SK-MEL-5 (cell line): ENCODE results near the gene SRGAP2B. TPM values are rescaled to one million over a fixed set of nuclear protein-coding genes. Genes with fewer than 3 reads are reported as not detected.
"Not testable (repeated sequence)": the region's sequence is repeated elsewhere in the genome, so short reads cannot be mapped to it uniquely, and the experiment has no call there.

Source experiments
- DNase-seq: peaks from one replicate; pipeline ENCODE4 v3.0.0-alpha.2; 2016; ENCODE audit warnings: low read depth, low spot score
- in situ Hi-C: cut with HindIII; loops from 2 replicates; pipeline ENCODE4 v1.10.0; 2016; ENCODE audit warnings: low sequenced_read_pairs, high pct_unique_total_duplicates, low pct_unique_long_range_greater_than_20kb
- total RNA-seq: library from RNA; depleted of rRNA; stranded (reverse); fragments of >200 nt; shearing (Covaris generic); gene quantifications from 2 replicates; pipeline ENCODE4 v1.2.3, GENCODE V29; 2014

SRGAP2B gene
- total RNA-seq, 1 experiment from 2014 or later, result 41.4 TPM

DNA sequence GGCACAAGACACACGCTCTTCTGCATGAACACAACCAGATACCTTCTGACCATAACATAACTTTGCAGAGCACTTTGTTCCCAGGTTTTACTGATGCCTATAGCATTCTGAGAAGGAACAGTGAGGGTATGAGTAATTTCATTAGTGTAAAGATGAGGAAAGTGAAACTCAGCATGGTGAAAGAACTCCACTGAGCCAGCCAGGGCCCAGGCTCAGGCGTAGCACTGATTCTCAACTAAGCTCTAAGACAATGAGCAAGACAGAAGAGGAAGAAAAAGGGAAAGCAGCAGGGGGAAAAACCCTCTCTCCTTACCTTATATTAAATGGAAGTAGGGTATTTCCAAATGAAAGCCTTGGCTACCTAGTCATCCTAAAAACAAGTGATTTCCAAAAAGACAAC lies 155.1 kb downstream of the SRGAP2B start:
- in situ Hi-C loops, DNase-seq: not testable (repeated sequence)

DNA sequence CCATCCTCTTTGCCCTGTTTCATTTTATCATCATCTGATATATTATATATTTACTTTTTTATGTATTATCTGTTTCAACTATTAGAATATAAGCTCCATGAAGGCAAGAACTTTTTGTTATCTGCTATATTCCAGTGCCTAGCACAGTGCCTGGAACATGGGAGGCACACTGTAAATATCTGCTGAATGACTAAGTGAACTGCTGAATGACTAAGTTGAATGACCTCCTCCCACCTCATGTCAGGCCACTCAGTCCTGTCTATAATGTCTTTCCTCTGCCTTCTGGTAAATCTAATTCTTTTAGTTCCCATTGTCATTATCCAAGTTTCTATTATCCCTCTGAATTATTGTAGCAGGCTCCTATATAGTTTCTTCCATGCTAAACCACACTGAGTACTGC lies 156.5 kb downstream of the SRGAP2B start:
- DNase-seq, in situ Hi-C loops: not testable (repeated sequence)

DNA sequence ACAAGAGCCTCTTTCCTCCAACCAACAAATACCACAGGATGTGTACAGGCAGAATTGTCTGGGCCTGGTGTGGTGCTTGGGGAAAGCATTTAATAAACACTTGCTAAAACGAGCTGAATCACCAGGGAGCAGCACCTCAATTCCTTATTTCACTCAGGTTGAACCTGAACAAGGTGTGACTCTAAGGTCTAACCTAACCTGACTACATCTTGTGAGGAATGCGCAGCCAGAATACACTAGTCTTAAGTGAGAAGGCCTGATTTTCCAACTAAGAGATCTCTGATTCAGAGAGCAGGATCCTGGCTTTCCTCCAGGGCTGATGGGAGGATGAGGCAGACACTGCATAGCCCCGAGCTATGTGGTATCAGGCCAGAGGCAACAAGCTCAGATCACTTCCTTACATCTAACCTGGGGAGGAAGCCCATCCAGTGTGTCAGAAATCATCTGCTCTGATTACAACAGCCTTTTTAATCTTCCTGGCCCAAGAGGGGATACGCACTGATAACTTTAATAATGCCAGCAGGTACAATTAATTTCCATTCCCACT lies 158.9 kb downstream of the SRGAP2B start:
- in situ Hi-C loops, DNase-seq: not testable (repeated sequence)

DNA sequence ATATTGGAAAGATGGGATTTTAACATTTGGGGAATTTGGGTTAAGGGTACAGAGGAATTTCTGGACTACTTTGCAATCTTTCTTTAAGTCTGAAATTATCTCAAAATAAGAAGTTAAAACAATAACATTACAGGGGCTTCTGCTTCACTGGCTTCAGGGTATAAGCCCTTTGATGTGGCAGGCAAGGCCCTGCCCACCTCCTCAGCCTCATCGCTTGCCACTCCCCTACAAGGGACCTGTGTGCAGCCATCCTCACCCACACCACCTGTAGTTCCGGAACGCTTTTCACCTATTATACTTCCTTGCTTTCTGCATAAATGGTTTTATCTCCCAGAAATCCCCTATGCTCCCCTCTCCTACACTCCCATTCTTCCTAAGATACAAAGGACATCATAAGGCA lies 159.8 kb downstream of the SRGAP2B start:
- in situ Hi-C loops, DNase-seq: not testable (repeated sequence)

DNA sequence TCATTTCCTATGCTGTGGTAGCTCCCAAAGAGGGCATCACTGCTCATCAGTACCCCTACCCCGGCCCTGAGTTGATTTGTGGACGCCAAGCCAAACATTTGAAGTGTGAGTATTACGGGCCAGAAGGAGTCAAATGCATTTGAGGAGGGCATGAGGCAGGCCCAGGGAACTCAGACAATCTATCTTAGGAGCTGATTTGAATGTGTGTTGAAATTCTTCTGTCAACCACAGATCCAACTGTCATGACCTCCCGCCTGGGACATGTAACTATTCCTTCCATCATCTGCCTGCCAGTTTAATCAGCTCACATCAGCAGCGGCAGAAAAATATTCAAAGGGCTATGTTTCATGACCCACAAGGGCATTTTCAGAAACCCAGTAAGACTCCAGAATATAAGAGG lies 162.1 kb downstream of the SRGAP2B start:
- in situ Hi-C loops, DNase-seq: not testable (repeated sequence)

DNA sequence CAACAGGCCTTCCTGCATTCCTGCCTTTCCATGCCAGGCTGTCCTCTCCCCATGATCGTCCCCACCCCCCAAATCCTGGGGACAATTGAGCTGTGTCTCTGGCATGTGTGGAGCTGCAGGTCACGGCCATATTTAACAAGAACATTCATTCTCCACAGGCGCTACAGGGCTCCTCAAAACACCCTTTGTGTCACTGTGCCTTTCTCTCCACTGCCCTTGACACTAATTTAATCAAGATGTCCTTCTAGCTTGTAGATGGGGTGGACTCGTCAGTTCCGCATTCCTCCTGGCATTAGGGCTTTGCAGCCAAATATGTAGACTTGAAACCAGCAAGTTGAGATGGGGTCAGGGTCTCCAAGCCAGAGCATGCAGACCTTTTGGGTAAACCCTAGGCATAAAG lies 163.0 kb downstream of the SRGAP2B start:
- in situ Hi-C loops, DNase-seq: not testable (repeated sequence)

DNA sequence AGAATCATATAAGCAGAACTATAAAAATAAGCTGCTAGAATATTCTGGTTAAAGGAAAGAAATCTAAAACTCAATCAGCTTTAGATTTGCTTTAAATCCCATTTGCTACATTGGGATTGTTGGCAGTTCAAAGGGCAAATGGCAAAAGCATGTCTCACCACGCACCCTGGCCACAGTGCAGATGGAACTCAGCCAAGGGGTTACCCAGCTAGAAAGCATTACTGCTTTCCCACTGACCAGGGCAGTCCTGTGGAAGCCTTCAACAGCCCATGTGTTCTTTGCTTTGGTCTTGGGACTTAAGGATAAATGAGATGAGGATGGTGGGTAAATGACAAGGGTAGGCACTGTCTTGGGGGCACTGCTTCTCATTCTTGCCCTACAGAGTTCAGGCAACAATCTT lies 163.6 kb downstream of the SRGAP2B start:
- DNase-seq, in situ Hi-C loops: not testable (repeated sequence)

DNA sequence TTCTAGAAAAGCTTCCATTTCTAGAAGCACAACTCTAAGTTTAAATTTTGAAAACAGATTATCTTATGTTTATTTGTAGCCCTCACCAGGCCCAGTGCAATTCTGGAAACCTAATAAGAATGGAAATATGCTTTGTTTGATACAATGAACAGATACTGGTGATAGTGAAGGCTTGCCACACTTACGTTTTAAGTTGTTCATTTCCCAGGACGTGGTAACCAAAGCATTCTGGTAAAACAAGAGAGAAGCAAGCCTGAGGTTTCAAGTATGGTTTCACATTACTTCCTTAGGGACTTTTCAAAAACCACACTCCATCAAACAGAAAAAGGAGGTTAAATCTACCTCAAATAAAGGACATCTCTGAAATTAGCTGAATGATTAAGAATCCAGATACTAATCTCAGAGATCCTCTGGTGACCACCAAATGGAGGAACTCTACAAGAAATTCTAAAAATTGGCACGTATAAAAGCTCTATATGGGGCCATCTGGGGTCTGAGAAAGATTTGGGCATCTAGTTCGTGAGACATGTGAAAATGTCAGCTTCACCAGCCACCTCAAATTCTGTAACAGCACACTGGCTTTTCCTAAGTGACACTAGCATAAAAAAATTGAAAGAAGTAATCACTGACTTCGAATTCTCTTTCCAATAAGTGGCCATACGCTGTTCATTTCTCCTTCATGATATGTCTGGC lies 164.9 kb downstream of the SRGAP2B start:
- DNase-seq, in situ Hi-C loops: not testable (repeated sequence)

DNA sequence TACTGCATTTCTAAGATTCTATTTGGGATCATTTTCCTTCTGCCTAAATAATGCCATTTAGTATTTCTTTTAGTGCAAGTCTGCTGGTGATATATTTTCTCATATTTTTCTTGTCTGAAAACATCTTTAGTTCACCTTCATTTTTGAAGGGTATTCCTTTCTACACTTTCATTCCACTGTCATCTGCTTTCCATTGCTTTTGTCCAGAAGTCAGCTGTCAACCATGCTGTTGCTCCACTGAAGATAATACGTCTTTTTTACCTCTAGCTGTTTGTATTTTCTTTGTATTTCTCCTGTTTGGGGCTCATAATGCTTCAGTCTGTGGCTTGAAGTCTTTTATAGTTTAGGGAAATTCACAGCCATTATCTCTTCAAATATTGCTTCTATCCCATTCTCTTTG lies 167.8 kb downstream of the SRGAP2B start:
- in situ Hi-C loops, result not testable (repeated sequence)
- DNase-seq, result peak; percentile 9

DNA sequence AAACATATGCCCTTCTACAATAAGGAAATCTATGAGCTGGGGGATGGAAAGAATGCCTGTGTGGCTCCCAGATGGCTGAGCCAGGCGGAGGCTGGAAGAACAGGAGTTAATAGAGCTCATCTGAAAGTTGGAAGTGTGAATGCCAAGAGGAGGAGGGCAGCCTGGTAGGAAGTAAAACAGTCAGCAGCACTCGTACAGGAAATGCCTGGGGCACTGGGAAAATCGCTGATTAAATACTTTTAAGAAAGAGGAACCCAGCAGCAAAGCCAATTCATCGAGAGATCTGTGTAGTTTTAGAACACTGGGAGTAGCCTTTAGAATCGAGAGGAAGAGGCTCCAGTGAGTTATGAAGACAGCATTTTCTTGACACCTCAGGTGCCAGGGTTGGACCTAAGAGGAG lies 171.5 kb downstream of the SRGAP2B start:
- DNase-seq, in situ Hi-C loops: not testable (repeated sequence)

DNA sequence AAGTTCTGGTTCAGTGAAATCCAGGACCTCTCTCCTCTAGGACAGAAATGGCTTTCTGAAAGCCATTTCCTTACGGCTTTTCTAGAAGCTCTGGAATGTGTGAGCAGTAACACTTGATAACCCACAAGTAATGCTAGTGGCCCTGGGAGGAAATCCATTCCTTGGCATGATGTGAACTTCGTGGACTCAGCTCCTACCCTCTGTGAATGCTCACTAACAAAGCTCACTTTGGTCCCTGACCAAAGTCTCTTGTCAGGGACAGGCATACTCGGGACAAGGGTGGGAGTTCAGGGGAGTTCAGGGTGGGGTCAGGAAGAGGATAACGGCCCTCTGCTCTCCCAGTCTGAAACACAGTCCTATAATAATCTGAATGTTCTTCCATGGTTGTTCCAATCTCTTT lies 172.3 kb downstream of the SRGAP2B start:
- peak; percentile 0 for DNase-seq
- in situ Hi-C loops, result not testable (repeated sequence)

DNA sequence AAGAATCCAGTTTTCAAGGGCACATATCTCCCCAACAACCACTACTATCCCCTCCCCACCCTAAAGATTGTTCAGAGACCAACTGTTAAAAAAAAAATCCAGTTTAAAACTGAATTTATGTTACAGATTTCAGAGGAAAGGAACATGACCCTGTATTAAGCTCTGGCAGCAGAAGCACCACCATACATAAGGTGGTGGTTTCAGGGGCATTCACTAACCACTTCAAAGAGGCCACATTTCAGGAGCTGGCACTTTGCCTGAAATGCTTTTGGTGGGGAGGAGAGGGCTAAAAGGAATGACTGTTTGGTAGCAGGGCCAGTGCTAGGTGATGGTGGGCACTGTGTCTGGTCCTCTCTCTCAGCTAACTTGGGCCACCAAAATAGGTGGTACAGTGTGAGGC lies 176.0 kb downstream of the SRGAP2B start:
- in situ Hi-C loops, DNase-seq: not testable (repeated sequence)

DNA sequence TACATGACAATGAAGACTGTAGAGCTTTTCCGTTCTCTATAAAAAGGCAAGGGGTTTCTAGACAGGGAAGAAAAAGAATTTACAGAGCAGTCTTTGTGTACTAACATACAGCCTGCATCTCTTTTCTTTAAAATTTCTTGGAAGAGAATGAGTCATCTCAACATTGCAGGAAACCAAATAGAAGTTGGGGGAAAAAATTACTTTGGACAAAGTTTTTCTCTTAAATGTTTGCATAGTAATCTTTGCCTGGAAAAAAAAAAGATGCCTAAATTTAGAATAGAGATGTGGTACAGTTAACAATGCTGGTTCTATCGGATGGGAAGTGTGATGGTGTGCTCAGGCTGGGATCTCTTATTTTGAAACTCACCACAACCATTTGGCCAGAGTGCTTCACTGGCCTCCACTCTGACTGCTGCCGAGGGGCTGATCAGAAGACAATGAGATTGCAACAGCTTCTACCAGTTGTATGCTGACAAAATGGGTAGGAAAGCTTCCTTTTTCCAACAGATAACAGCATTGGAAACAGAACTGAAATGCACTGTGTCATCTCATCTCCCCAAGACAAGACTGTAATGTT lies 177.0 kb downstream of the SRGAP2B start:
- DNase-seq, in situ Hi-C loops: not testable (repeated sequence)

DNA sequence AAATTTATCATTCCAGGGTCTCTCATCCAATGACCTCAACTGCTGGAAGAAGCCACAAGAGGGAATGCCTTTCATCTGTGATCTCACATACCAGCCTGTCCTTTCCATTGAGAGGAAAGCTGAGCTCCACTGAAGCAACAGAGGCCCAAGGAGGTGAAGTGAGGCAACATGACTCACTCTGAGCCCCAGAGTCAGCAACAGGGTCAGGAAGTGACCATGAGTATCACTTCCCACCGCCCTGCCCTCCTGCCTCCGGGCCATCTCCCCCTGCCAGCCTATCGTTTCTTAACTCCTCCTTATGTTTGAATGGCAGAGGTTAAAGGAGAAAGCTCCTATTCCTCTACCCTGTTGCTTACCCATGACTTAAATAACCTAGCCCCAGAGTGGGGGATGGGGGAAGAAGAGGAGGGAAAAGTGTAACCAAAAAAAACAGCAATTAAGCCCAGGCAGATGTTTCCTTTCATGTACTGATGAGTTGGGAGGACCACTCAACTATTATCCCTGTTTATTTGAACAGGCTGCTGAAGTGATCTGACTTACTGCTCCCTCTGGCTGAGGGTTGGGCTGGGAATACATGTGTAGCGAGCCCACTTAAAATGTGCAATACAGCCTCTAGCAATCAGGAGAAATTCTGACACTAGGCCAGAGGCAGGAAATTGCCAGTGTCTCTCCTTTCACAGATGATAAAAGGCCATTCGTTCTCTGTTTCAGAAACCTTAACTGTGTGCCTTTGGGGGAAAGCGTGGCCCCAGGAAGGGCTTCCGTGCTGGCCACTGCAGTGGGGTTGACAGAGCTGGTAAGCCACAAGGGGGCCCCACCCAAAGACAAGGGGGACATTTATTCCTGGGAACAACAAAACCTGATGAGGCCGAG lies 177.7 kb downstream of the SRGAP2B start:
- DNase-seq, in situ Hi-C loops: not testable (repeated sequence)

DNA sequence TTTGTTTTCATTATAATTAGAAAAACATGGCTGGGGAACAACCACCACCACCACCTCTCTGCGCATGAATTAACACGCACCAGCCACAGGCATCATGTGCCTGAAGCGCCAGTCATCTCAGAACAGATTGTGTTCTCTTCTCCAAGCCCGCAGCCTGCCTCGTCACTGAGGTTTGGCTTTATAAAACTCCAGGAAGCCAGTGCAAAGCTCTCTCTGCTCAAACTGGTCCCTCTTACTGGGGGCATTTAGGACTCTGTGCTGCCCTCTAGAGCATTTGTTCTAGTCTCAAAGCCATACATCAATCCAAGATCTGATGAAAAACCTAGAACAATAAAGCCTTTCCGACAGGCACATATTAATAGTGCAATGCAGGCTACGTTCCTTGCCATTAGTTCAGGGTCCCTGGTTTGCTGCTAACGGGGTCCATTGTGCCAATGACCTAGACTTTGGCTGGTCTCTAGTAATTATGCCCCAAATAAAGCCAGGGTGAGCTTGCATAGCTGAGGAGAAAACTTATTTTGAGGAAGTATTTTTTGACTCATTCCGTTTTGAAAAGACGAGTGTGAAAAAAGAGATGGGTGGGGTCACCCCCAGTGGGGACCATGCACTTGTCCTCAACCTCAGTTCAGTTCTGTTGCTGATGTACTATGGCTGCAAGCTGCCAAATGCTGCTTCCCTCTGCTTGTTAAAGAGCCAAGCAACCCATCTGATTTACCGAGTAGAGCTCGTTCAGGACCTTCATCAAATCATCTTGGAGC lies 181.0 kb downstream of the SRGAP2B start:
- in situ Hi-C loops, DNase-seq: not testable (repeated sequence)

DNA sequence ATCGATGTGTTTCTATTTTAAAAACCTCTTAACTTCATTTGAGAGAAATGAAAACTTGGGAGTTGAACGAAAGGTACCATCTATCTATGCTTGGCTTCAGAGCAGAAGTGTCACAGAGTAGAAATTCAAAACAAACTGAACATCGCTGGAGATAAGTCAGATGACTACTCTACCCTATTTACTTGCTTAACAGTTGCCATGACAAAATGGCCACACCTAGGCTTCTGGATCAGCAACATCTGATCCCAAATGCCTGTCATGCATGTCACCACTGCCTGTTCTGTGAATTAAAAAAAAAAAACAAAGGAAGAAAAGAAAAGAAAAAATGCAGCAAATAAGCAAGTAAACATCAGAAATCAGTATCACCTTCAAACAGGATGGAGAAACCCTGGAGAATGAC lies 181.7 kb downstream of the SRGAP2B start:
- in situ Hi-C loops, DNase-seq: not testable (repeated sequence)

DNA sequence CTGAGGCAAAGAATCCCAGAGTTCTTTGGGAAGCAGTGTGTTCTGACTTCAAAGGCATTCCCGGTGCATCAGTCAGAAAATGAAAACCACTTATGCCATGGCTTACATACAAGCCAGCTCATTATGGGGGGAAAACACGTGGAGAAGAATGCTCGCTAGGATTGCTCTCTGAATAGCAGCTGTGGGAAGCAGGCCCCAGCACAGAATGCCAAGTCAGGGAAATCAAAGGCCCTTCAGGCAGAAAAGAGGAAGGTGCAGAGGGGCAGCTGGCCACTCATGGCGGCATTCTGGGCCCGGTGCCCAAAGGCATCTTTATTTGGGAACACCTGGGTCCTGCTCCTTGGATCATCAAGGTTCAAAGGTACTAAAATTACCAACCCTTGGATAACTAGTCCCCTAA lies 184.4 kb downstream of the SRGAP2B start:
- in situ Hi-C loops, DNase-seq: not testable (repeated sequence)
